ENCODE results near the gene DPAGT1. TPM values are rescaled to one million over a fixed set of nuclear protein-coding genes. Genes with fewer than 3 reads are reported as not detected.

DPAGT1 gene
- total and polyA plus RNA-seq, 2 of the 8 experiments (the other 6 are each of a cell fraction or from before 2014, with no cell fraction given) = 59.8 to 236 TPM

GRCh38 chr11:119084663-119085436 is 16.8 kb downstream of the DPAGT1 start, which contains the start of gene HMBS (continued):
- TF ChIP-seq TEAD4 (IDR thresholded peaks at IDR 0.05; ENCODE audit: low read depth, low read length) (no peak), TAF1 (IDR thresholded peaks at IDR 0.05; ENCODE audit: low read depth, low read length) (peak; percentile 84), EGR1 (IDR thresholded peaks at IDR 0.05; ENCODE audit: borderline replicate concordance, low read depth, low read length) (no peak), SAP30 (IDR thresholded peaks at IDR 0.05; ENCODE audit: insufficient read depth, insufficient replicate concordance, low read length) (no peak), SUZ12 (IDR thresholded peaks at IDR 0.05; ENCODE audit: low read length) (no peak), CHD2 (IDR thresholded peaks at IDR 0.05; ENCODE audit: low read length) (peak; percentile 45; the same call in 1 of the 2 replicates), MAX (IDR thresholded peaks at IDR 0.05) (peak; percentile 77), CEBPB (IDR thresholded peaks at IDR 0.05; ENCODE audit: low read depth, low read length) (peak; percentile 87), TBP (IDR thresholded peaks at IDR 0.05; ENCODE audit: low read depth, low read length) (peak; percentile 70), JUND (IDR thresholded peaks at IDR 0.05; ENCODE audit: low read length) (0 out of 2 replicates have a peak, but pooled peaks have one; percentile 26), POLR2A (IDR thresholded peaks at IDR 0.05; ENCODE audit: control extremely low read depth in 1 of 2, low read depth in 2 of 2, low read length in 2 of 2) (peak; percentile 68 to 95), RXRA (IDR thresholded peaks at IDR 0.05; ENCODE audit: insufficient read depth, low read depth, low read length) (no peak), SP1 (IDR thresholded peaks at IDR 0.05; ENCODE audit: low read depth, low read length) (peak; percentile 85), SP2 (IDR thresholded peaks at IDR 0.05; ENCODE audit: low read length) (peak; percentile 17; the same call in 1 of the 2 replicates), POLR2AphosphoS5 (IDR thresholded peaks at IDR 0.05; ENCODE audit: low read depth, low read length) (peak; percentile 95), RNF2 (IDR thresholded peaks at IDR 0.05; ENCODE audit: borderline replicate concordance, low read depth, low read length, missing control alignments, poor library complexity, severe bottlenecking) (no peak), TAF7 (optimal IDR thresholded peaks at IDR 0.05; ENCODE audit: borderline replicate concordance, low read depth, low read length) (no peak), RBBP5 (IDR thresholded peaks at IDR 0.05; ENCODE audit: borderline replicate concordance, low read depth, low read length) (no peak), PHF8 (conservative IDR thresholded peaks at IDR 0.05; ENCODE audit: low read depth, low read length) (peak; percentile 98), KDM5A (IDR thresholded peaks at IDR 0.05; ENCODE audit: low read length) (0 out of 2 replicates have a peak, but pooled peaks have one; percentile 18)
- TF ChIP-seq, protein P1, sequence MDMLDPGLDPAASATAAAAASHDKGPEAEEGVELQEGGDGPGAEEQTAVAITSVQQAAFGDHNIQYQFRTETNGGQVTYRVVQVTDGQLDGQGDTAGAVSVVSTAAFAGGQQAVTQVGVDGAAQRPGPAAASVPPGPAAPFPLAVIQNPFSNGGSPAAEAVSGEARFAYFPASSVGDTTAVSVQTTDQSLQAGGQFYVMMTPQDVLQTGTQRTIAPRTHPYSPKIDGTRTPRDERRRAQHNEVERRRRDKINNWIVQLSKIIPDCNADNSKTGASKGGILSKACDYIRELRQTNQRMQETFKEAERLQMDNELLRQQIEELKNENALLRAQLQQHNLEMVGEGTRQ (IDR thresholded peaks at IDR 0.05; ENCODE audit: low read length) = peak; percentile 53
- TF ChIP-seq, protein P2, sequence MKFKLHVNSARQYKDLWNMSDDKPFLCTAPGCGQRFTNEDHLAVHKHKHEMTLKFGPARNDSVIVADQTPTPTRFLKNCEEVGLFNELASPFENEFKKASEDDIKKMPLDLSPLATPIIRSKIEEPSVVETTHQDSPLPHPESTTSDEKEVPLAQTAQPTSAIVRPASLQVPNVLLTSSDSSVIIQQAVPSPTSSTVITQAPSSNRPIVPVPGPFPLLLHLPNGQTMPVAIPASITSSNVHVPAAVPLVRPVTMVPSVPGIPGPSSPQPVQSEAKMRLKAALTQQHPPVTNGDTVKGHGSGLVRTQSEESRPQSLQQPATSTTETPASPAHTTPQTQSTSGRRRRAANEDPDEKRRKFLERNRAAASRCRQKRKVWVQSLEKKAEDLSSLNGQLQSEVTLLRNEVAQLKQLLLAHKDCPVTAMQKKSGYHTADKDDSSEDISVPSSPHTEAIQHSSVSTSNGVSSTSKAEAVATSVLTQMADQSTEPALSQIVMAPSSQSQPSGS (IDR thresholded peaks at IDR 0.05; ENCODE audit: low read length) = no peak
